TTC549 (cell line): ENCODE measurements around the gene OLFML2A.

Experiments
- FAIRE-seq: peaks from 2 replicates; lab custom pipeline; 2012; peaks lifted over from hg19 to GRCh38; lab: Jason Lieb, UNC

Gene OLFML2A

DNA sequence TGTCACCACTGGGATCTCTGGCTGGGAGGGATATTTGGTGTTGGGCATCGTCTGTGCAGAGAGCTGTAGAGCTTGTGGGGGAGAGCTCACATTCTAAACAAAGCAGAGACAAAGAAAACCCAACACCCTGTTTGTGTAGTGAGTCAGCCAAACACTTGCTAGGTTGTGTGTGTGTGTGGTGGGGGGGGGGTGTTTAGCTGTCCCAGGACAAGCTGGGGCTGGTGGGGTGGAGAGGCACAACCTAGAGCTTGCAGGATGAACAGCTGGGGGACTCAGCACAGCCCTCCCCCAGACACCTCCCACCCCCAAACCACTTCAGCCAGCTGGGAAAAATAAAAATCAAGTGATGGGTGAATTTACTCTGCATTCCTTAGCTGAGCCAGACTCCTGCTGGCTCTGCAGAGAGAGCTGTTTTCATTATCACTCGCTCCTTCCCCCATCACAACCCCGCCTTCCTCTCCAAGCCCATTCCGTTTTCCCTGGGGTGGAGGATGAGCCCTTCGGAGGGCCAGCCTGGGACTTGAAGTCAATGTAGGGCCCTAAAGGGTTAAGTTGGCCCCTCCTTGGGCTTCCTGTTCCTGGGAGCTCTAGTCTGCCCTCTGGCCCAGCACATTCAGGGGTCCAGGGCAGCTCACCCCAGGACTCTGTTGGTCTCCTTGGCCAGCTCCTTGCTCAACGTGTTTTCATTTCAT is 2.6 kb downstream of the OLFML2A start:
- no peak for FAIRE-seq

DNA sequence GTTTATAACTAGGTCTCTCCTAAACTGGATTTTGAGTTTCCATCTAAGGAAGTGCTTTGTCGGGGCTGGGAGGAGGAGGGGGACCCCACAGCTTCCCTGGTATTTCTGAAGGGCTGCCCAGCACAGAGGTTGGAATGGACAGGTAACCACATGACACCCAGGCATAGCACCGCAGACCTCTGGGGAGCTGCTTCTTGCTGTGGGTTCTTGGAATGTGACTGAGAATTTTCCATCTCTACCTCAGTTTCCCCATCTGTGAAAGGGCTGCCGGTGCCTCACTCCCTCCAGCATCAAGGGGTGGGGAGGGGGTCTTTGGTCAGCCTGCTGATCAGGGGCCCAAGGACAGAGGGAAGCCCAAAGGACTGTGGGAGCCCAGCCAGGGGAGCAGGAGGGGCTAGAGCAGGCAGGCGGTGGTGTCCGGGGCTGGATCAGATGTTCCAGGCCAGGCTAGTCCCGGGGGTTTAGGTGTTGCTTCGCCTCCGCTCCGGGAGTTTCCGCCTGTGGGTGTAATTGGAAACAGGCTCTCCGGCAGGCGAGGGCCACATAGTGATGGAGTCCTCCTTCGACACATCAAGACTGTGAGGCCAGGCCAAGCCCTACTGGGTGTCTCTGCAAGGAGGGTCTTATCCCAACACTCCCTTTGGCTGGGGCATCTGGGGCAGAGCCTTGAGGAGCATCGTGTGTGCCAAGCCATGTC is 3.3 kb downstream of the OLFML2A start:
- no peak for FAIRE-seq

DNA sequence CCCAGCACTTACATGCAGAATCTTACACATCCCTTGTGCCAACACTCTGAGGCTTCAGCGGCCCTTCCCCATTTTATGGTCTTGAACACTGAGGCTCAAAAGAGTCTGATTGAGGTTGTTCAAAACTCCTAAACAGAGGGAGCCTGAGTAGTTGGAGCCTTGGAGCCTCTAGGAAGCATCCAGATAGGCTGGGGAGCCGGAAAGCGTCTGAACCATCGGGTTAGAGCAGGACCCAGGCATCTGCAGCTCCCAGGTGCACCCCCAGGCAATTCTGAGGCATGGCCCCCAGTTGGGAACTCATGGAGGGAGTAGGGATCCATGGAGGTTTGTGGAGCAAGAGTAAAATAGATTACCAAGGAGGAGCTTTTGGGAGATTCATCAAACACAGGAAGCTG is 3.8 kb downstream of the OLFML2A start:
- FAIRE-seq = no peak

DNA sequence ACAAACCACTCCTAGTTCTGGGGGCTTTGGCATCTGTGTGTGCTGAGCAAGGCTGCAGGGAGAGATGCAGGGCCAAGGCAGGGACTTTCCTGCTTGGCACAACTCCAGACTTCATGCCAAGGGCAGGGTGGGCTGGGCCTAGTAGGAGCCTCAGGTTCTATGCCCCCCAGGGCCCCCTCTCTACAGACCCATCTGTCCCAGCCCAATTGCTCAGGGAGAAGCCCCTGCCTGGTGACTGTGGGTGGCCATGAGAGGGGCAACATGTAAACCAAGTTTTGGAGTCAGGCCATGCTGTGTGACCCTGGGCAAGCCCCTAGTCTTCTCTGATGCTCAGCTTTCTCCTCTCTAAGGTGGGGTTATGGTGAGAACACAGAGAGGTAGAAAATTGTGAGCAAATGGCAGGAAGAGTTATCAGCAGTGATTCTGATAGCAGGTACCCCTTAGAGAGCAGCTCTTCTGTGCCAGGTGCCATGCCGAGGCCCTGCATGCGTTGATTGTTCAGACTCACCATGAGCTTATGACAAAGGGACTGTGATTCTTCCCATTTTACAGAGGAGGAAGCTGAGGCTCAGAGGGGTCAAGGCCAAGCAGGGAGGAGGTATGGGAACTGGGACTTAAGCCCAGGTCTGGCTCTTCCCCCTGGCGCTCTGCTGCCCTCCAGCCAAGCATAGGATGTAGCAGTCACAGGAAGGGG is 5.2 kb downstream of the OLFML2A start:
- FAIRE-seq = no peak

DNA sequence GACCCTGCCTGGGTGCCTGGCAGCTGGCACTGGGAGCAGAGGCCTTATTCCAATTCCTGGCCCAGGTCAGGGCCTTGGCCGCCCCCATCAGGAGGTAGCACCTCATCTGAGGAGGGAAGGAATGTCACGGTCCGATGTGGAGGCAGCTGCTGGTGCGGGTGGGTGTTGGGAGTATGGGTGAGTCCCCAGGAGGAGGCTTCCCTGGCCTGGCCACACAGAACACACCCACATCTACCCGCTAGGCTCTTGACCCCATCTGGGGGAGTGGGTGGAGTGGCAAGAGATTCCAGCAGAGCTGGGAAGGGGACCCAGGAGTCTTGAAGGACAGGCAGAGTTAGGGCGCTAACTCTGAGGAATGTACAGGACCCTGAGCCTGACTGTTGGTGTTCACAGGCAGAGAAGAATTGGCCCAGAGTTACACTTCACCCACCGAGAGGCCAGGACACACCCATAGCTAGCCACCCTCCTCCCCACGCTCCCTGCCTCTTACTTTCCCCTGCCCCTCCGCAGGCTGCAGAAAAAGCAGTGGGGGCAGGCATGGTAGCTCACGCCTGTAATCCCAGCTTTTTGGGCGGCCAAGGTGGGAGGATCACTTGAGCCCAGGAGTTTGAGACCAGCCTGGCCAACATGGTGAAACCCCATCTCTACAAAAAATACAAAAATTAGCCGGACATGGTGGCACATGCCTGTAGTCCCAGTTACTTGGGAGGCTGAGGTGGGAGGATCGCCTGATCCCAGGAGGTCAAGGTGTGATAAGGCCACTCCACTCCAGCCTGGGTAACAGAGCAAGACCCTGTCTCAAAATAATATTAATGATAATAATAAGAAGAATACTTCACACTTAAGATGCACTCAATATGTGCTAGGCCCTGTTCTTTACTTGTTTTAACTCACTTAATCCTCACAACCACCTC is 6.0 kb downstream of the OLFML2A start:
- no peak for FAIRE-seq

DNA sequence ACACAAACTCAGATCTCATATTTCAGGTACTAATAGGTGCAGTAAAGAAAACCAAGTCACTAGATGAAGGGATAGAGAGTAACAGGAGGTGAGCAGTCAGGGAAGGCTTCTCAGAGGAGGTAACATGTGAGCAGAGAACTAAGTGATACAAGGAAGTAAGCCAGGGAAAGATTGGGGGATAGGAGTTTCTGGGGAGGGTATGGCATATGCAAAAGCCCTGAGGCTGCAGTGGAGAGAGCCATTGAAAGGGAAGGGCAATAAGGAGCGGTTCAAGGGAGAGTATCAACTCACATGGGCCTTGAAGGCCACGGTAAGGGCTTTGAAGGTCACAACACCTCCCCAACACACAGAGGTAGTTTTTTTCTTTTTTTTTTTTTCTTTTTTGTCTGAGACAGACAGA is 6.9 kb downstream of the OLFML2A start:
- no peak for FAIRE-seq

DNA sequence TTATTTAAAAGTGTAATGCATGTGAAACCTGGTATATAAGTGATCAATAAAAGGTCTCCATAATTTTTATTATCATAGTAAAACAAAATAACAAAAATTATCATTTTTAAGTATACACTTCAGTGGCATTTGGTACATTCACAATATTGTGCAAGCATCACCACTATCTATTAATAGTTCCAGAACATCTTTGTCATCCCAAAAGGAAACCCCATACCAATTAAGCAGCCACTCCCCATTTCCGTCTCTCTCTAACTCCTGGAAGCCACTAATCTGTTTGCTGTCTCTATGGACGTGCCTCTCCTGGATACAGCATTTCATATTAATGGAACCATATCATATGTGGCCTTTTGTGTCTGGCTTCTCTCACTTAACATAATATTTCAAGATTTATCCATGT is 7.6 kb downstream of the OLFML2A start:
- FAIRE-seq = no peak

DNA sequence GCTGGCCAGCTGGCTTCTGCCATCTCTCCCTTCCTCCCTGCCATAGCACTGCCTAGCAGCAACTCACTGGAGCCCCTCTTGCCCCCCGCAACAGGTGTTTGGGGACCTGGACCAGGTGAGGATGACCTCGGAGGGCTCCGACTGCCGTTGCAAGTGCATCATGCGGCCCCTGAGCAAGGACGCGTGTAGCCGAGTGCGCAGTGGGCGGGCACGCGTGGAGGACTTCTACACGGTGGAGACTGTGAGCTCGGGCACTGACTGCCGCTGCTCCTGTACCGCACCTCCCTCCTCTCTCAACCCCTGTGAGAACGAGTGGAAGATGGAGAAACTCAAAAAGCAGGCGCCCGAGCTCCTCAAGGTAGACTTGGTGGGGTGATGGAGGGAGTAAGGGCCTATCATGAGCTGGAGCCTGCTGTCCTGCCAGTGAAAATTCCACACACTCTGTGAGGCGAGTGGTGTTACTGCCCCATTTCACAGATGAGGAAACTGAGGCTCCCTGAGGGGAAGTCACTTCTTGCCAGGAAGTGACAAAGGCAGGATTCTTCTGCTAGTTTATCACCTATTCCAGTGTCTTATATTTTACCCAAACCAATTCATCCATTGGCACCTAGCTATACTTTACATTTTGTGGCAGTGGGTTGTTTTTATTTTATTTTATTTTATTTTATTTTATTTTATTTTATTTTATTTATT is 10.1 kb downstream of the OLFML2A start:
- FAIRE-seq = no peak

DNA sequence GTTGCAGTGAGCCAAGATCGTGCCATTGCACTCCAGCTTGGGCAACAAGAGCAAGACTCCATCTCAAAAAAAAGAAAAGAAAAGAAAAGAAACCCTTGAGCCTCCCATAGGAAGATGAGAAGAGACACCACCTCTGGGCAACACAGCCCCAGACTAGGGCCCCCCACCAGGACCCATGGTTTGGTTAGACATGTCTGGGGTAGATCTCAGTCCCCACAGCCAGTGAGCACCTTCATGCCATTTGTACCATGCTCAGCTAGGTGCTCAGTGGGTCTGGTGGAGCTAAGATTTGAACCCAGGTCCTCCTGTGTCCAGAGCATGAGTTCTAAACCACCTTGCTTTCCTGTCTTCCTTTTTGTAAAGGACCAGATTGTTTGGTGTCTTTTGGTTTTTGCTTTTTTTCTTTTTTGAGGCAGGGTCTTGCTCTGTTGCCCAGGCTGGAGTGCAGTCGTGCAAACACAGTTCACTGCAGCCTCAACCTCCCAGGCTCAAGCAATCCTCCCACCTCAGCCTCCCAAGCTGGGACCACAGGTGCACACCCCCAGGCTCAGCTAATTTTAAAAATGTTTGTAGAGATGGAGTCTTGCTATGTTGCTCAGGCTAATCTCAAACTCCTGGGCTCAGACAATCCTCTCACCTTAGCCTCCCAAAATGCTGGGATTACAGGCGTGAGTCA is 11.7 kb downstream of the OLFML2A start:
- no peak for FAIRE-seq

DNA sequence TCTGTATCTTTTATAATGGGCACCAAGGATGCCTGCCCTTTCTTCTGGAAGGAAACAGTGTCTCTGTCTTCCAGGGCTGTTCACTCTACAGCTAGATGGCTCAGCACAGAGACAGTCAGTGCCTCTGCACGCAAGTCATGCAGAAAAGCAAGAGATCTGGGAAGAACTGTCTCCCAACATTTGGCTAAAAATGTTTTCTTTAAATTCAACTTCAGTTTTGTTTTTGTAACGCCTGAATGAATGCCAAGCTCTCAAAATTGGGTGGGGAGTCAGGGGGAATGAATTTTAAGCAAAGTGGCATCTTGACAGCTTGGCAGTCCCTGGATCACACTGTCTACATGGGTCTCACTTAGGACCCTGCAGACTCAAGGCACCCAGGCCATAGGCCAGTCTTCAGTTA is 12.6 kb downstream of the OLFML2A start:
- FAIRE-seq = no peak

DNA sequence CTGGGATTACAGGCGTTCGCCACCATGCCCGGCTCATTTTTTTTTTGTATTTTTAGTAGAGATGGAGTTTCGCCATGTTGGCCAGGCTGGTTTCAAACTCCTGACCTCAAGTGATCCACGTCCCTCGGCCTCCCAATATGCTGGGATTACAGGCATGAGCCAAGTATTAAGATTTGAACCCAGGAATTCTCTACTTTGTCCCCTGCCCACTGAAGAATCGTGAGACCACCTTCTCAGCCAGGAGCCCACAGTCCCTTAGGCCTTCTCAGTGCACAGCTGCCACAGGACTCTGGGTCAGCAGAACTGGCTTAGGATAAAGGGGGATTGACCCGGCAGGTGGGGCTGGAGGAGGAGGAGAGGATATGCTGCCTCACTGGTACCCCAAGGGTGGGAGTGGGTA is 13.4 kb downstream of the OLFML2A start:
- no peak for FAIRE-seq

DNA sequence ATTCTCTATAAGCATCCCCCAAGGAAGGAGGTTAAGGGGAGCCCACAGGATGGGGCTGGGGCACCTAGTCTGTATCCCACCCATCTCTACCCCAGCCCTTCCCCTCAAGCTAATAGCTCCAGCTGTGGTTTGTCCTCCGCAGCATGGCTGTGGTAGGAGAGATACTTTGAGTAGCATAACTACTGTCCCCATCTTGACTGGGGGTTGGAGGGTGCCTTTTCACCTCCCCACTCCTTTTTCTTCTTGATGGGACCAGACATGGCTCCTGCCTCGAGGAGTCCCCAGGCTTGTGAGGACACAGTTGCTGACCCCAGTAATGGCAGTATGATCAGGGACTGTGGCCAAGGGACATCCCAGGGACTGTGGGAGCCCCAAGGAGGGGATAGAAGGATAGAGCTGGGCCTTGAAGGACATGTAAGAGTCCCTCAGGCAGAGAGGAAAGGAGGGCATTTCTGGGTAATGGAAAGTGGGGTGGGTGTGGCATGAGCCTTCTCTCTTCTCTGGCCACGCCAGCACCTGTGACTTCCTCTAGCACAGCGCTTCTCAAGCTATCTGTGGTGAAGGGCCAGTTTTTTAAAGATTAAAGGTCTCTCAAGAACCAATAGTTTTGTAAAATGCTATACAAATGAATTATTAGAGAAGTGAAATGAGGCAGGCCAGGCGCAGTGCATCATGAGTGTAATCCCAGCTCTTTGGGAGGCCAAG is 14.0 kb downstream of the OLFML2A start:
- FAIRE-seq = no peak

DNA sequence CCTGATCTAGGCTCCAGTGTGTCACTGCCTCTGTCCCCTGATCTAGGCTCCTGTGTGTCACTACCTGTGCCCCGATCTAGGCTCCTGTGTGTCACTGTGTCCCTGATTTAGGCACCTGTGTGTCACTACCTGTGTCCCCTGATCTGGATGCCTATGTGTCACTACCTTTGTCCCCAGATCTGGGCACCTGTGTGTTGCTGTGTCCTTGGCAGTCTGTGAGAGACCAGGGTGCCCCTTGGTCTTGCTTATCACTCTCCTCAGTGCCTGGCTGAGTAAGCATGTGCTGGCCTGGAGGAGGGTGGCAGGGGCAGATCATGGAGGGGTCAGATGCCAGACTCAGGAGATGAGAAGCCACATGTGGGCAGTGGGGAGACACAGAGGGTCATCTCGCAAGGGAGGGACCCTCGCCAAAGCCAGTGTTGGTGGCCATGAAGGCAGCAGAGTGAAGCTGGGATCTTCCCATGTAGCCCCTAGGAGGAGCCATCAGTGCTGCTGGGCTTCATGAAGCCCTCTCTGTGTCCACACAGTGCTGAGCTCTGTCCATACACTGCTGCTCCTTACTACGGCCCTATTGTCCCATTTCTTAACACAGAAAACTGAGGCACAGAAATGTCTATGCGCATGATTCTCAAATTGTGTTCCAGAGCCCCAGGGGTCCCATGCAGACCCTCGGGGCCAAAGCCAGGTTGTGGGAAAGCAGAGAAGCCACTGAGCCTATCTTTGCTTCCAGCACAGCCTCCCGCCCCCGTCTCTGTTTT is 15.5 kb downstream of the OLFML2A start:
- no peak for FAIRE-seq

DNA sequence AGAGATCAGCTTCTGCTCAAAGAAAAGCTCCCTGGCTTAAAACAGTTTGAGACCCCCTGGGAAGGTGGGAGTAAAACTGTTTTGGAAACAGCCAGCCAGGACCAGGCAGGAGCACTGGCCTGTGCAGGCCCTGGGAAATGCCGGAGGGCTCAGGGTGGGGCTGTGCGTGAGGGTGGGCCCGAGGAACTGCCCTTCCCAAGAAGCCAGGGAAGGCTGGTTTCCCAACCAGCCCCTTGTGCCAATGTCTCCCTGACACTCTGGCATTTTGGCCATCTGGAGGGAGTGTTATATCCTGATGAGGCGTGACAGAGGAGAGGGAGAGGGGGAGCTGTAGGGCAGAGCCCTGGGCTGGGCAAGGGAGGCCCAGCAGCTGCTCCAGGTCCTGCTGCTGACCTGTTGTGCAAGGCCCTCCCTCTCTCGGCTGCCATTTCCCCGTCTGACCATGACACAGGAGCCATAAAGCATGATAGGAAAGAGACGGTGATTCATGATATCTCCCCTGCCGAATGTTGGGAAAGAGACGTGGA is 16.1 kb downstream of the OLFML2A start:
- FAIRE-seq = no peak

DNA sequence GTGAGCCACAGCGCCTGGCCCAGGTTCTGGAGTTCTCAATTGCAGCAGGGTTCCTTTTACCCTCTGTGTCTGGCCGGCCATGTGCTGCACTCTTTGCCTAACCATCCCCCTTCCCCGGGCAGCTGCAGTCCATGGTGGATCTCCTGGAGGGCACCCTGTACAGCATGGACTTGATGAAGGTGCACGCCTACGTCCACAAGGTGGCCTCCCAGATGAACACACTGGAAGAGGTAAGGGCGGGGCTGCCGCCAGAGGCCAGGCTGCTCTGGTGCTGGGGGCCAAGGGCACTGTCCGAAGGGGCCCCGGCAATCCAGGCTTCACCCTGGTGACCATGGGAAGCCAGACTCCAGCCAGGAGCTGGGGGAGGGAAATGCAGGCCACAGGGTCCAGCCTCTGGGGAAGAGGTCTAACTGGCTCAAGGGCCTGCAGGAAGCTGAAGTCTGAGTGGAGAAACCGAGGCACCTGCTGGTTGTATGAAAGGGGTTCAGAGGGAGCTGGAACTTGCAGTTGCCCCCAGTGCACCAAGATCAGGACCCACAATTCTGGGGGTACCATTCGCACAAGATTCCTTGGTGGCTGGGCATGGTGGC is 18.1 kb downstream of the OLFML2A start:
- FAIRE-seq = no peak

DNA sequence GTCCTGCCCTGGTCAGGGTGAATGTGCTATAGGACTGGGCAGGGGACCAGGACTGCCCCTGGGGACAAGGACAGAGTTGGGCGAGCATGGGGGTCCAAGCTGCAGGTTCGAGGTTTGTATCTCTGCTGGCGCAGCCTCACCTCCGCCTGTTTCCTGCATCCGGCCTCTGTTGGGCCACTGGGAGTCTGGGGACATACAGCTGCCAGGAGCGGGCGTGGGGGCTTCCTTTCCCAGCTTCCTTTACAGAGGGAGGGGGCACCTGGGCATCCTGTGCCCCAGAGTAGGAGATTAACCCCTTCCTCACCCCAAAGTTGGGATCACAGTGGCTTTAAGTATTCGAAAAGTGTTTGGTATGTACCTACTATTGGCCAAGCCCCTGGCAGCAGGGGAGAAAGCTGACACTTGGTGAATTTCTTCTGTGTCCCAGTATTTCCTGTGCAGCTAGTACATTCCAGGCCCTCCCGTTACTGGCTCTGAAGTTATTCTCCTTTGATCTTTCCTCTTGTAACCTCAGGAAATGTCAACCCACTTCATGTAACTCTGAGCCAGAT is 19.0 kb downstream of the OLFML2A start:
- no peak for FAIRE-seq

DNA sequence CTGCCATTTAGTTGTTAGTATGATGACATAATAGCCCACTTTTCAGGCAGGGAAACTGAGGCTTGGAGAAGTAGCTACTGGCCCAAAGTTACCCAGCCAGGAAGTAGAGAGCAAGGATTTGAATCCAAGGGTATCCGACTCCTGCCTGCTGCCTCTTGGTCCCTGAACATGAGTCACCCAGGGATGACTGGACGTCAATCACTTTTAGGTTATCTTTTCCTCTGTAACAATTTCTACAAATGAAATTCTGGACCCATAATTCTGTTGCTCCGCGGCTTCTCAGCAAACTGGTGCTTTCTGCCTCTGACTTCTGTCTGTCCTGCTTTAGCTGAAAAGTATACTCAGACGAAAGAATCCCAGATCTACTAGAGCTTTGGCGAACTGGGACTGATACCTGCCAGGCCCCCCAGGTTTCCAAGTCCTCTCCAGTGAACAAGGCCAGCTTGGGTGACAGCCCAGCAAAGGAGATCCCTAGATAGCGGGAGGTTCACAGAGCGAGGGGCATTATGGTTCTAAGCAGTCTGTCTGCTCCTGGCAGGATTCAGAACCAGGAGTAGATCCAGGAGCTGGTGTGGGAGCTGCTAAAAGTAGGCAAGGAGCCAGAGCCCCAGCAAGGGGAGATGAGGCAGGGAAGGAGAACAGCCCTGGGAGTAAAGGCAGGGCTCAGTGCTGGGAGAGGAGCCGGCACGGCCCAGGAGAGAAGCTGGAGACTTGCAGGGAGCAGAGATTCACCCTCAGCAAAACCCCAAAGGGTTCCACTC is 20.6 kb downstream of the OLFML2A start:
- FAIRE-seq = no peak
